HepG2 (cell line): ENCODE data around the gene S100Z. TPM values are rescaled to one million over a fixed set of nuclear protein-coding genes. Genes with fewer than 3 reads are reported as not detected.

Source experiments
- ATAC-seq: fragments of 200-7000 bp; cut with Tn5 transposase; 3 replicates; pipeline ENCODE4 v1.9.1; 2020; ENCODE audit warnings: mild to moderate bottlenecking, moderate library complexity
- BruUV-seq: library from RNA; stranded (reverse); fragments of 400-500 nt; replicated peaks from 2 replicates; lab custom pipeline; 2021; lab: Mats Ljungman, UMichigan
- CTCF ChIA-PET: fragments of 300-600 bp; formaldehyde crosslinking; extraction: SDS; loops from one replicate; lab custom pipeline; 2021; ENCODE audit warnings: low total read pairs, inconsistent platforms, low intra/inter-chr PET ratio; lab: Yijun Ruan, JAX
- POLR2A ChIA-PET: fragments of 350-600 bp; sonication (Branson Sonifier 250); formaldehyde crosslinking; loops from one replicate; lab custom pipeline; 2020; ENCODE audit warnings: antibody characterized with exemption, inconsistent platforms; lab: Yijun Ruan, JAX
- DNase-seq: peaks from one replicate; pipeline ENCODE4 v3.0.0-alpha.2; 2015; ENCODE audit warnings: low spot score
- FAIRE-seq: peaks from 3 replicates; lab custom pipeline; 2011; peaks lifted over from hg19 to GRCh38; lab: Jason Lieb, UNC
- H2AFZ ChIP-seq: one replicate; pipeline ENCODE4 v1.6.1; 2011; ENCODE audit warnings: low read length, inconsistent platforms
- H3K27ac ChIP-seq: fragments of 300-600 bp; 3 replicates; pipeline ENCODE4 v1.8.0; 2011; ENCODE audit warnings: mixed run types, mild to moderate bottlenecking, mixed read lengths, low read length, inconsistent platforms; ENCODE audit not compliant: insufficient read depth; ENCODE audit errors: extremely low read length
- H3K27me3 ChIP-seq, 2 experiments: fragments of 200-600 bp in 1 of 2; 2 replicates in 1 of 2; 3 replicates in 1 of 2; pipeline versions ENCODE4 v1.6.0 to v1.8.0; 2011; ENCODE audit warnings: low read length in 2 of 2, mild to moderate bottlenecking in 2 of 2, moderate library complexity in 2 of 2, inconsistent platforms in 1 of 2; ENCODE audit not compliant: insufficient read depth in 2 of 2, control insufficient read depth in 1 of 2
- H3K36me3 ChIP-seq, 2 experiments: fragments of 200-600 bp in 1 of 2; replicated peaks in 1 of 2; 2 replicates in 1 of 2; 3 replicates in 1 of 2; pipeline versions ENCODE4 v1.5.1 to v1.8.0; 2011; ENCODE audit warnings: low read length in 2 of 2, inconsistent platforms in 1 of 2; ENCODE audit not compliant: insufficient read depth in 2 of 2, control insufficient read depth in 1 of 2
- H3K4me1 ChIP-seq: 2 replicates; pipeline ENCODE4 v1.5.1; 2012; ENCODE audit warnings: low read length, inconsistent platforms; ENCODE audit not compliant: insufficient read depth
- H3K4me2 ChIP-seq: 2 replicates; pipeline ENCODE4 v1.6.0; 2011; ENCODE audit warnings: low read depth, low read length, inconsistent platforms
- H3K4me3 ChIP-seq, 3 experiments: fragments of 200-600 bp in 1 of 3; sonication (generic), shearing (Covaris generic) in 1 of 3; replicated peaks in 1 of 3; 2 replicates each; pipeline ENCODE4 v1.5.1; 2011 to 2016; ENCODE audit warnings: low read length in 3 of 3, inconsistent platforms in 2 of 3, low read depth in 2 of 3, mild to moderate bottlenecking in 2 of 3, control low read depth in 1 of 3, mixed read lengths in 1 of 3; ENCODE audit not compliant: insufficient read depth in 1 of 3
- H3K79me2 ChIP-seq: one replicate; pipeline ENCODE4 v1.6.1; 2011; ENCODE audit warnings: low read length, inconsistent platforms; ENCODE audit not compliant: insufficient read depth
- H3K9ac ChIP-seq: 2 replicates; pipeline ENCODE4 v1.6.0; 2011; ENCODE audit warnings: mild to moderate bottlenecking, low read depth, low read length, inconsistent platforms; ENCODE audit not compliant: insufficient read depth
- H3K9me3 ChIP-seq: 2 replicates; pipeline ENCODE4 v1.5.1; 2012; ENCODE audit warnings: mild to moderate bottlenecking, low read length
- H4K20me1 ChIP-seq: 2 replicates; pipeline ENCODE4 v1.6.0; 2011; ENCODE audit warnings: inconsistent platforms, mild to moderate bottlenecking, low read length, moderate library complexity; ENCODE audit not compliant: insufficient read depth
- HMGXB4 ChIP-seq, 2 experiments: sonication (generic) in 1 of 2; formaldehyde crosslinking in 1 of 2; IDR thresholded peaks; 2 replicates each; pipeline versions ENCODE4 v1.4.0 to v1.6.1; 2018 to 2020; ENCODE audit warnings: missing genetic modification reagents in 2 of 2, borderline replicate concordance in 1 of 2, low read depth in 1 of 2, mild to moderate bottlenecking in 1 of 2, missing biosample characterization in 1 of 2
- JUN ChIP-seq: sonication (generic); formaldehyde crosslinking; IDR thresholded peaks from 2 replicates; pipeline ENCODE4 v1.4.0; 2020; ENCODE audit warnings: mild to moderate bottlenecking, missing genetic modification reagents
- SIX4 ChIP-seq: sonication (generic); formaldehyde crosslinking; IDR thresholded peaks from 2 replicates; pipeline ENCODE4 v1.4.0; 2020; ENCODE audit warnings: missing genetic modification reagents
- SOX5 ChIP-seq: IDR thresholded peaks from 2 replicates; pipeline ENCODE4 v1.6.1; 2016; ENCODE audit warnings: borderline replicate concordance
- SP1 ChIP-seq, 2 experiments: fragments of 450-650 bp in 1 of 2; sonication (generic) in 1 of 2; formaldehyde crosslinking in 1 of 2; IDR thresholded peaks; 2 replicates each; pipeline versions ENCODE4 v1.4.0 to v1.6.1; 2016 to 2020; ENCODE audit warnings: missing genetic modification reagents in 1 of 2
- TEAD2 ChIP-seq: sonication (generic); formaldehyde crosslinking; IDR thresholded peaks from 2 replicates; pipeline ENCODE4 v1.9.0; 2021; ENCODE audit warnings: missing genetic modification reagents
- YEATS2 ChIP-seq: sonication (generic); formaldehyde crosslinking; IDR thresholded peaks from 2 replicates; pipeline ENCODE4 v1.4.0; 2020; ENCODE audit warnings: missing genetic modification reagents, borderline replicate concordance
- ZBTB38 ChIP-seq: sonication (generic); formaldehyde crosslinking; IDR thresholded peaks from 2 replicates; pipeline ENCODE4 v1.5.1; 2020; ENCODE audit warnings: mild to moderate bottlenecking, missing genetic modification reagents
- ZNF335 ChIP-seq: sonication (generic); formaldehyde crosslinking; IDR thresholded peaks from 2 replicates; pipeline ENCODE4 v1.4.0; 2020; ENCODE audit warnings: missing genetic modification reagents
- ZNF605 ChIP-seq: sonication (generic); formaldehyde crosslinking; IDR thresholded peaks from 2 replicates; pipeline ENCODE4 v1.8.0; 2022; ENCODE audit warnings: mild to moderate bottlenecking, missing genetic modification reagents
- ZNF619 ChIP-seq: sonication (generic); formaldehyde crosslinking; IDR thresholded peaks from 2 replicates; pipeline ENCODE4 v1.4.0; 2020; ENCODE audit warnings: mild to moderate bottlenecking, missing genetic modification reagents
- ZNF747 ChIP-seq: sonication (generic); formaldehyde crosslinking; IDR thresholded peaks from 2 replicates; pipeline ENCODE4 v1.8.1; 2023; ENCODE audit warnings: missing genetic modification reagents, mild to moderate bottlenecking, borderline replicate concordance
- ZSCAN21 ChIP-seq: sonication (generic); formaldehyde crosslinking; IDR thresholded peaks from 2 replicates; pipeline ENCODE4 v1.8.0; 2022; ENCODE audit warnings: mild to moderate bottlenecking, missing genetic modification reagents, moderate library complexity, borderline replicate concordance
- WGBS: methylation state at CpG from one replicate; pipeline ENCODE4 v1.1.6; 2017; ENCODE audit warnings: low lambda C conversion rate; 5-methylcytosine and 5-hydroxymethylcytosine counted together
- in situ Hi-C: cut with HindIII; loops from 2 replicates; pipeline ENCODE4 v1.10.0; 2017; ENCODE audit warnings: low pct_unique_long_range_greater_than_20kb; ENCODE audit not compliant: extremely low pct_ligation_motif_present
- intact Hi-C: fragments of 100-400 bp; cut with micrococcal nuclease; formaldehyde crosslinking; loops from one replicate; pipeline ENCODE4 v1.10.0; 2022; ENCODE audit not compliant: unreplicated experiment
- polyA plus RNA-seq, 8 experiments: library from polyadenylated mRNA; depleted of rRNA in 3 of 8; stranded (reverse) in 7 of 8; unstranded in 1 of 8; fragments of >200 nt; fragmentation: Illumina TruSeq in 4 of 8; extraction: Trizol in 4 of 8; gene quantifications; 2 replicates each; pipeline versions ENCODE4 v1.2.1 to v1.2.3, GENCODE V29; 2011 to 2016; ENCODE audit warnings: low read depth in 4 of 8, missing spikeins in 1 of 8, mixed read lengths in 1 of 8; ENCODE audit not compliant: insufficient read depth in 1 of 8
- total RNA-seq, 5 experiments: library from RNA; depleted of rRNA; stranded (reverse); fragments of >200 nt; fragmentation: Illumina TruSeq; extraction: Trizol; gene quantifications; 2 replicates each; pipeline ENCODE4 v1.2.3, GENCODE V29; 2016; ENCODE audit warnings: low read depth in 1 of 5
- TF ChIP-seq, protein P1 (sequence below): sonication (generic); formaldehyde crosslinking; IDR thresholded peaks from 2 replicates; pipeline ENCODE4 v1.4.0; 2020; ENCODE audit warnings: missing genetic modification reagents, borderline replicate concordance

Gene S100Z
- total and polyA plus RNA-seq, 2 of the 13 experiments (the other 11 are each of a cell fraction or from before 2014, with no cell fraction given): 0.22 TPM; not detected in 1

GRCh38 chr5:76943006-76943405, 93.2 kb downstream of the S100Z start:
- Histone ChIP-seq H3K27me3 (peaks cover 0 to 7% of the 10 kb centered on the region in 2 experiments; a peak in 2 of 5 replicates), H4K20me1 (no peaks in the 10 kb centered on the region), H3K4me3 (no peak overlapping the region), H3K27ac (no peak overlapping the region), H2AFZ (no peak overlapping the region), H3K79me2 (no peaks in the 10 kb centered on the region), H3K36me3 (no peaks in the 10 kb centered on the region), H3K9ac (no peak overlapping the region), H3K9me3 (no peaks in the 10 kb centered on the region), H3K4me1 (peaks cover 18% of the 10 kb centered on the region), H3K4me2 (no peak overlapping the region)
- POLR2A ChIA-PET: no interaction called here
- intact Hi-C loops (no loop called here), in situ Hi-C loops (no loop called here)
- TF ChIP-seq HMGXB4 (CRISPR knock-in tag; IDR thresholded peaks at IDR 0.05; ENCODE audit: borderline replicate concordance in 1 of 2, low read depth in 1 of 2) (no peak), JUN (no peak)
- ATAC-seq: no peak
- 0% methylated on average over 3 of the region's 3 CpGs for WGBS
- CTCF ChIA-PET: no interaction called here
- BruUV-seq: no TSS peak
- no peak for DNase-seq
- FAIRE-seq: no peak

GRCh38 chr5:76944638-76945037, 94.8 kb downstream of the S100Z start:
- Histone ChIP-seq H3K9ac (no peak overlapping the region), H3K79me2 (no peaks in the 10 kb centered on the region), H3K27me3 (peaks cover 0 to 7% of the 10 kb centered on the region in 2 experiments; a peak in 2 of 5 replicates), H3K27ac (no peak overlapping the region), H3K9me3 (no peaks in the 10 kb centered on the region), H3K4me2 (0 out of 2 replicates have a peak overlapping the region, but pooled peaks have one; percentile 9), H3K36me3 (no peaks in the 10 kb centered on the region), H3K4me3 (no peak overlapping the region), H3K4me1 (peaks cover 18% of the 10 kb centered on the region), H4K20me1 (no peaks in the 10 kb centered on the region), H2AFZ (no peak overlapping the region)
- FAIRE-seq (no peak), DNase-seq (no peak), ATAC-seq (peak; percentile 54)
- POLR2A ChIA-PET: no interaction called here
- intact Hi-C loops (no loop called here), in situ Hi-C loops (no loop called here)
- TF ChIP-seq ZNF747 (CRISPR knock-in tag) (no peak), SP1 (IDR thresholded peaks at IDR 0.05) (no peak), SP1 (CRISPR knock-in tag; IDR thresholded peaks at IDR 0.05) (no peak), ZBTB38 (no peak), ZNF619 (CRISPR knock-in tag) (no peak), YEATS2 (CRISPR knock-in tag) (no peak), ZSCAN21 (no peak), ZNF605 (no peak), SOX5 (no peak), TEAD2 (CRISPR knock-in tag) (no peak), ZNF335 (no peak), SIX4 (CRISPR knock-in tag) (no peak)
- TF ChIP-seq, protein P1, sequence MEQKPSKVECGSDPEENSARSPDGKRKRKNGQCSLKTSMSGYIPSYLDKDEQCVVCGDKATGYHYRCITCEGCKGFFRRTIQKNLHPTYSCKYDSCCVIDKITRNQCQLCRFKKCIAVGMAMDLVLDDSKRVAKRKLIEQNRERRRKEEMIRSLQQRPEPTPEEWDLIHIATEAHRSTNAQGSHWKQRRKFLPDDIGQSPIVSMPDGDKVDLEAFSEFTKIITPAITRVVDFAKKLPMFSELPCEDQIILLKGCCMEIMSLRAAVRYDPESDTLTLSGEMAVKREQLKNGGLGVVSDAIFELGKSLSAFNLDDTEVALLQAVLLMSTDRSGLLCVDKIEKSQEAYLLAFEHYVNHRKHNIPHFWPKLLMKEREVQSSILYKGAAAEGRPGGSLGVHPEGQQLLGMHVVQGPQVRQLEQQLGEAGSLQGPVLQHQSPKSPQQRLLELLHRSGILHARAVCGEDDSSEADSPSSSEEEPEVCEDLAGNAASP (CRISPR knock-in tag): no peak
- no TSS peak for BruUV-seq
- WGBS: 12% methylated on average over 5 of the region's 5 CpGs
- CTCF ChIA-PET: no interaction called here
